GM19025 (cell line): ENCODE data around the gene RAP1GAP2.

ENCODE experiments used
- ATAC-seq: cut with Tn5 transposase; IDR thresholded peaks from one replicate; pipeline ENCODE4 v1.9.1; 2021; ENCODE audit warnings: mild to moderate bottlenecking, low read depth, moderate library complexity; ENCODE audit not compliant: unreplicated experiment

Gene RAP1GAP2

GRCh38 chr17:2905696-2906501 lies 109.7 kb downstream of the RAP1GAP2 start:
- no peak for ATAC-seq

GRCh38 chr17:2906901-2907300 lies 110.7 kb downstream of the RAP1GAP2 start:
- no peak for ATAC-seq

GRCh38 chr17:2909175-2909845 lies 113.1 kb downstream of the RAP1GAP2 start:
- ATAC-seq: no peak

GRCh38 chr17:2909846-2910234 lies 113.6 kb downstream of the RAP1GAP2 start:
- ATAC-seq: no peak

GRCh38 chr17:2911035-2911754 lies 115.0 kb downstream of the RAP1GAP2 start:
- ATAC-seq: no peak

- no peak for ATAC-seq
These were observed 115.5 kb downstream of the RAP1GAP2 start for GRCh38 chr17:2911755-2912111.

GRCh38 chr17:2912754-2913153 lies 116.5 kb downstream of the RAP1GAP2 start:
- ATAC-seq: no peak

GRCh38 chr17:2916461-2916860 lies 120.2 kb downstream of the RAP1GAP2 start:
- no peak for ATAC-seq

GRCh38 chr17:2921443-2921842 lies 125.2 kb downstream of the RAP1GAP2 start:
- no peak for ATAC-seq

- no peak for ATAC-seq
These were observed 128.0 kb downstream of the RAP1GAP2 start for GRCh38 chr17:2924211-2924610.

- no peak for ATAC-seq
These were observed 128.8 kb downstream of the RAP1GAP2 start for GRCh38 chr17:2925011-2925410.

GRCh38 chr17:2926019-2926650 lies 129.9 kb downstream of the RAP1GAP2 start:
- ATAC-seq: no peak

- no peak for ATAC-seq
These were observed 132.2 kb downstream of the RAP1GAP2 start for GRCh38 chr17:2928294-2928890.

GRCh38 chr17:2929881-2930533 lies 133.8 kb downstream of the RAP1GAP2 start:
- no peak for ATAC-seq

- no peak for ATAC-seq
These were observed 135.6 kb downstream of the RAP1GAP2 start for GRCh38 chr17:2931876-2932275.

- ATAC-seq: no peak
These were observed 136.7 kb downstream of the RAP1GAP2 start for GRCh38 chr17:2932946-2933345.

GRCh38 chr17:2933606-2934005 lies 137.4 kb downstream of the RAP1GAP2 start:
- ATAC-seq: no peak

GRCh38 chr17:2935632-2936031 lies 139.4 kb downstream of the RAP1GAP2 start:
- ATAC-seq: no peak

- no peak for ATAC-seq
These were observed 140.1 kb downstream of the RAP1GAP2 start for GRCh38 chr17:2936351-2936750.

- no peak for ATAC-seq
These were observed 140.6 kb downstream of the RAP1GAP2 start for GRCh38 chr17:2936771-2937321.
